Coronary artery (tissue), 2 donors: ENCODE results near the gene EPB41L5.

Experiments
- DNase-seq: peaks from one replicate; pipeline ENCODE4 v3.0.0-alpha.2; 2017; ENCODE audit warnings: low spot score
- H3K27ac ChIP-seq, 2 donors: fragments of 200-600 bp; sonication (generic); one replicate each; pipeline ENCODE4 v1.5.1; 2016 to 2019
- H3K4me3 ChIP-seq: fragments of 200-600 bp; sonication (generic); 2 replicates; pipeline ENCODE4 v1.5.1; 2016; ENCODE audit warnings: mild to moderate bottlenecking, moderate library complexity
- TF ChIP-seq, protein P1 (sequence below): fragments of 200-600 bp; sonication (generic); IDR thresholded peaks from one replicate; pipeline ENCODE4 v1.5.1; 2019; ENCODE audit warnings: antibody characterized with exemption

EPB41L5 gene

DNA sequence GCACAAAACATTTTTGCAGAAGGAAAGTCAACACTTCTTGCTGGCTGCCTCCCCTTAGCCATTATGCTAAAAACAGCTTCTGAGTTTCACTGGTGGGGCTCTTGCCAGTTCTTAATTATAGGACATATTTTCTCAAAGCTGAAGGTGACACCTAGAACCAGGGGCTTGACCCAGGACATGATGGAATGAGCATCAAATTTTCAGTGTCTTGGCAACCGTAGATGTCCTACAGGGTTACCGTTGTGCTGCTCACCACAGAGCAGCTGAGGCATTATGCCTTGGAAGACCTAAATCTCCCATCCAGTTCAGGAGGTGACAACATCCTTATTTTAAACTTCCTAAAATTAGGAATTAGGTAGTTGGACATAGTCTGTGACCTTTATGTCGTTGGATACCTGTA, 163.6 kb downstream of the EPB41L5 start:
- H3K27ac ChIP-seq: no peak overlapping the region
- no peak overlapping the region for H3K4me3 ChIP-seq
- no peak for DNase-seq
- TF ChIP-seq, protein P1, sequence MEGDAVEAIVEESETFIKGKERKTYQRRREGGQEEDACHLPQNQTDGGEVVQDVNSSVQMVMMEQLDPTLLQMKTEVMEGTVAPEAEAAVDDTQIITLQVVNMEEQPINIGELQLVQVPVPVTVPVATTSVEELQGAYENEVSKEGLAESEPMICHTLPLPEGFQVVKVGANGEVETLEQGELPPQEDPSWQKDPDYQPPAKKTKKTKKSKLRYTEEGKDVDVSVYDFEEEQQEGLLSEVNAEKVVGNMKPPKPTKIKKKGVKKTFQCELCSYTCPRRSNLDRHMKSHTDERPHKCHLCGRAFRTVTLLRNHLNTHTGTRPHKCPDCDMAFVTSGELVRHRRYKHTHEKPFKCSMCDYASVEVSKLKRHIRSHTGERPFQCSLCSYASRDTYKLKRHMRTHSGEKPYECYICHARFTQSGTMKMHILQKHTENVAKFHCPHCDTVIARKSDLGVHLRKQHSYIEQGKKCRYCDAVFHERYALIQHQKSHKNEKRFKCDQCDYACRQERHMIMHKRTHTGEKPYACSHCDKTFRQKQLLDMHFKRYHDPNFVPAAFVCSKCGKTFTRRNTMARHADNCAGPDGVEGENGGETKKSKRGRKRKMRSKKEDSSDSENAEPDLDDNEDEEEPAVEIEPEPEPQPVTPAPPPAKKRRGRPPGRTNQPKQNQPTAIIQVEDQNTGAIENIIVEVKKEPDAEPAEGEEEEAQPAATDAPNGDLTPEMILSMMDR: no peak

DNA sequence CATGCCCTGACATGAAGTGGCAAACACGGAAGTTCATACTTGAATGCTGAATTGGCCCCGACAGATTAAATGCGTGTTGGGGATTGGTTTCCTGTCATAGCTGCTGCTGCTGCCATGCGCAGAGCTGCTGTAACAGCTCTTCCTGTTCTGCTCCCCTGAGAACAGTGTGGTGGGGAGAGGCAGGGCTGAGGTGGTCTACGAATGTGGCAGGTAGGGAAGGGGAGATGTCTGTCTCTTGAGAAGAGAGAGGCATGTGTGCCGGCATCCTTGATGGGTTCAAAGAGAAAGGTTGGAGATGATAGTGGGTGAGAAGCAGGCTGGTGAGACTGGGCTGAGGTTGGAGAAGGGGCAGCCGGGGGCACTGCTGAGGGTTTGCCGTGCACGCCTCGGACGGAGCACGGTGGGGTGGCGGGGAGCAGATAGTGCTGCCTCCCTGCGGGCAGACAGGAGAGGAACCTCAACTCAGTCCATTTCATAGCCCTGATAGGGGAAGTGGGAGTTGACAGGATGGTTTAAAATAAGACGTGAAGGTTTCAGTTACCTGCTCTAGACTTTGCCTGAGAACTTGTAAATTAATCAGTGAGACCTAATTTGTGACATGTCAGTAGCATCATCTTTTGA, 164.2 kb downstream of the EPB41L5 start:
- TF ChIP-seq, protein P1: no peak
- no peak for DNase-seq
- H3K27ac ChIP-seq: peak overlapping the region in 1 of 2 donors; percentile 42
- H3K4me3 ChIP-seq: peak overlapping the region; percentile 55

DNA sequence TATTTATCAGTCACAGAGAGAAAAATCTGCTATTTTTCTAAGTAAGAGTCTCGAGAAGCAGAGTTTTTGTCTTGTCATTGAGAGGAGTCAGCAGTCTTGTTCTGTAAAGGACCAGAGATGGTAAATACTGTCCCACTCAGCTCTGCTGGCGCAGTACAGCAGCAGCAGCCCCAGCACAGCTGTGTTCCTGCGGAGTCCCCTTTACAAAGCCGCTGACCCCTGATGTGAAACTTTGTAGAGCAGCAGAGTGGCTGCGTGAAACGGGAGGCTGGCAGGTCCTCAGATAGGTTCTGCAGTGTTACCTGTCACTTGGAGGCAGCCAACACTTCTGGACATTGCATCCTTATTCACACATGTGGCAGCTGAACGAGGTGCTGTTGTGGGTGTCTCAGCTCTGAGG, 165.1 kb downstream of the EPB41L5 start:
- H3K27ac ChIP-seq: no peak overlapping the region
- H3K4me3 ChIP-seq: no peak overlapping the region
- no peak for DNase-seq
- TF ChIP-seq, protein P1: no peak

DNA sequence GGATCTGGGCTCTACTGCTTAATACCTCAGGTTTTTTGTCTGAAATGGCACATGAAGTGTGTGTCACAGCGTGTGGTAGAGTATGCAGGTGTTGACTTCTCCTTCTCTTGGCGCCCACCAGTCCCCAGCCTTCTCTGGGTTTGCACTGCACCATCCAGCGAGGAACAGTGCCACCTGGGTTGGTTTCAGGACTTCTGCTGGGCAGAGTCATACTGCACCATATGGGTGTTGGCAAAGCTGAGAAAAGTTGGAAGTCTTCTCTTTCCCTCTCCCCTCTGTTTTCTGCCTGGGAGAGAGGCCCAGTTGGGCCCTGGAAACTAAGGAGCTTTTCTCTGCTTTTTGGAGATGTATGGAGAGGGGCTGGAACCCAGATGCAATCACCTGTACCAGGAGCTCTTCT, 166.5 kb downstream of the EPB41L5 start:
- TF ChIP-seq, protein P1: no peak
- DNase-seq: no peak
- Histone ChIP-seq H3K4me3 (no peak overlapping the region), H3K27ac (no peak overlapping the region)

DNA sequence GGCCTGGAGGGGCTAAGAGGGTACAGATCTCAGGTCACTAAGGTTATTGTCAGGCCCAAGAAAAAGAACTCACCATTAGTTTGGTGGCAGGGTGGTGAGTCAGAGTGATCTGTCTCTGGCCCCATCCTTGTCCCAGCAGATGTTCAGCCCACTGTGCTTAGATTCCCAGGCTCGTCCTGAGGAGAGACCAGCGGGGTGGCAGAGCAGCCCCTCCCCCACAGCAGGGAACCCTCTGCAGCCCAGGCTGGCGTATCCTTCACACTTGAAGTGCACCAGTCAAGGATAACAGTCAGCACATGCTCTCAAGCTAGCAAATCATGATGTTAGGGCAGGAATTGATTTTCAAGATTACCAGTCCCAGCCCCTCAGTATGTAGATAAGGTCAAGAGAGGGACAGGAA, 167.2 kb downstream of the EPB41L5 start:
- no peak overlapping the region for H3K27ac ChIP-seq
- DNase-seq: no peak
- TF ChIP-seq, protein P1: no peak
- no peak overlapping the region for H3K4me3 ChIP-seq

DNA sequence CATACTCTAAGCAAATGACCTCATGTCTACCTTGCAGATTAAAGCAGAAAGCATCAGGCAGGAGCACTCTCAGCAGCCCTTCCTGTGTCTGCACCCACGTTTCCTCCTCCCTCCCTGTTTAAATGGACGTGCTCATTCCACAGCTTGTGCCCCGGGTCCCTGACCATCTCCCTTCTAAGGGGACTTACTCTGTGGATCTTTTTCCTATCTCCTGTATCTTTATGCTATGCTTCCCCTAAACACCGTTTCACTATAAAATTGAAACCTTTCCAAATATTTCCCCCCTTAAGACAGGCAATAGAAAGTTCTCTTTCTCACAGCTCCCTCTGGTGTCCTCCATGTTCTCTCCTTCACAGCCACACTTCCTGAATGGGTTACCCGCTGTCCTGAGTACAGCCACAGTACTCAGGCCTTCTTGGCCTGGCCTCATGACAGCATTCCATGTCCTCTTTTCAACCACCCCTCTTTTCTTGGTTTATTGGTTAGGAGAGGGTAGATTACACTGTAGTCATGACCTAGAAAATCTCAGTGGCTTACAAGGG, 169.2 kb downstream of the EPB41L5 start:
- TF ChIP-seq, protein P1: no peak

DNA sequence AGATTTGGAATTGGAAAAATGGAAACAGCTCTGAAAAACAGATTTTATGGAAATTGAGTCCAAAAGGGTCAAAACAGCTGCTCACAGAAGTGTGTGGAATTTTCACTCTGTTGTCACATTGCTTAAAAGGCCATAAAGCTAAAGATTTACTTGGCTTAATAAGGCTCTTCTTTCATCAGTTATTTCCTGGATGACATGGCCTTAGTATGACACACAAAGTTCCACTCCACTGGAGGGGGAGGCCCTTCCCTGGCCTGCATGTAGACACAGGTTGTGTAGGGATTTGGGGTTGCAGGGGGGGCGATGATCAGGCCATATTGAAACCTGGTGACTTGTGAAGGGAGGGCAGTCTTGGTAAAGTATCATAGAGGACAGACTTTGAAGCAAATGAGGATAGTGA, 176.3 kb downstream of the EPB41L5 start:
- TF ChIP-seq, protein P1: no peak
- no peak for DNase-seq
- H3K27ac ChIP-seq: no peak overlapping the region

More for the DNA sequence above, 169.2 kb downstream of the EPB41L5 start:
- no peak for DNase-seq
- Histone ChIP-seq H3K4me3 (no peak overlapping the region), H3K27ac (no peak overlapping the region)

More for the DNA sequence above, 176.3 kb downstream of the EPB41L5 start:
- no peak overlapping the region for H3K4me3 ChIP-seq
